Nephron (organoid): Measurements from ENCODE around the gene CACNA1C.

Experiments used
- H3K27ac Mint-ChIP-seq, 3 experiments: 2 replicates each; pipeline ENCODE4 v1.8.0; 2020; ENCODE audit warnings: mixed read lengths in 3 of 3, mild to moderate bottlenecking in 2 of 3, moderate library complexity in 1 of 3
- H3K27me3 Mint-ChIP-seq: 2 replicates; pipeline ENCODE4 v1.8.0; 2021; ENCODE audit warnings: low read depth, mild to moderate bottlenecking, moderate library complexity, mixed read lengths
- H3K36me3 Mint-ChIP-seq: 2 replicates; pipeline ENCODE4 v1.8.0; 2020; ENCODE audit warnings: low read depth, mixed read lengths
- H3K4me1 Mint-ChIP-seq: 2 replicates; pipeline ENCODE4 v1.8.0; 2020; ENCODE audit warnings: mixed read lengths
- H3K4me3 Mint-ChIP-seq, 3 experiments: 2 replicates each; pipeline ENCODE4 v1.8.0; 2020; ENCODE audit warnings: mild to moderate bottlenecking in 3 of 3, mixed read lengths in 3 of 3, moderate library complexity in 2 of 3
- H3K9me3 Mint-ChIP-seq: 2 replicates; pipeline ENCODE4 v1.8.0; 2020; ENCODE audit warnings: mixed read lengths
- CTCF ChIP-seq, 3 experiments: fragments of 200-600 bp; sonication (generic); IDR thresholded peaks; one replicate each; pipeline ENCODE4 v1.5.0; 2021; ENCODE audit warnings: antibody characterized with exemption in 3 of 3; ENCODE audit not compliant: unreplicated experiment in 3 of 3

Gene CACNA1C

GRCh38 chr12:2588345-2588744, 535.6 kb downstream of the CACNA1C start:
- peaks cover 17% of the 10 kb centered on the region for H3K9me3 Mint-ChIP-seq
- no peak overlapping the region for H3K4me3 Mint-ChIP-seq
- TF ChIP-seq CTCF (IDR thresholded peaks at IDR 0.05; ENCODE audit: unreplicated experiment in 3 of 3): no peak
- peaks cover 38% of the 10 kb centered on the region for H3K36me3 Mint-ChIP-seq
- H3K27ac Mint-ChIP-seq: no peak overlapping the region
- H3K4me1 Mint-ChIP-seq: peaks cover 10% of the 10 kb centered on the region
- H3K27me3 Mint-ChIP-seq: peaks cover 37% of the 10 kb centered on the region

GRCh38 chr12:2589381-2589780, 536.6 kb downstream of the CACNA1C start:
- Mint-ChIP-seq H3K4me1 (peaks cover 10% of the 10 kb centered on the region), H3K27ac (no peak overlapping the region), H3K36me3 (peaks cover 49% of the 10 kb centered on the region), H3K4me3 (no peak overlapping the region), H3K9me3 (peaks cover 26% of the 10 kb centered on the region), H3K27me3 (peaks cover 30% of the 10 kb centered on the region)
- TF ChIP-seq CTCF (IDR thresholded peaks at IDR 0.05; ENCODE audit: unreplicated experiment in 3 of 3): no peak

- H3K27me3 Mint-ChIP-seq: peaks cover 8% of the 10 kb centered on the region
- H3K9me3 Mint-ChIP-seq: peaks cover 32% of the 10 kb centered on the region
- H3K36me3 Mint-ChIP-seq: peaks cover 74% of the 10 kb centered on the region
- H3K4me3 Mint-ChIP-seq: no peak overlapping the region
- H3K27ac Mint-ChIP-seq: no peak overlapping the region
- TF ChIP-seq CTCF (IDR thresholded peaks at IDR 0.05; ENCODE audit: unreplicated experiment in 3 of 3): no peak
- H3K4me1 Mint-ChIP-seq: peaks cover 11% of the 10 kb centered on the region
These were observed 540.3 kb downstream of the CACNA1C start for GRCh38 chr12:2593045-2593444.

- Mint-ChIP-seq H3K27ac (no peak overlapping the region), H3K9me3 (peaks cover 29% of the 10 kb centered on the region), H3K36me3 (peaks cover 56% of the 10 kb centered on the region), H3K4me1 (peaks cover 11% of the 10 kb centered on the region), H3K4me3 (no peak overlapping the region), H3K27me3 (peaks cover 5% of the 10 kb centered on the region)
- TF ChIP-seq CTCF (IDR thresholded peaks at IDR 0.05; ENCODE audit: unreplicated experiment in 3 of 3): no peak
These were observed 543.7 kb downstream of the CACNA1C start for GRCh38 chr12:2596441-2596840.

- no peak overlapping the region for H3K4me3 Mint-ChIP-seq
- H3K4me1 Mint-ChIP-seq: no peaks in the 10 kb centered on the region
- H3K9me3 Mint-ChIP-seq: no peaks in the 10 kb centered on the region
- peaks cover 11% of the 10 kb centered on the region for H3K27me3 Mint-ChIP-seq
- peaks cover 16% of the 10 kb centered on the region for H3K36me3 Mint-ChIP-seq
- H3K27ac Mint-ChIP-seq: no peak overlapping the region
- no peak for TF ChIP-seq CTCF (IDR thresholded peaks at IDR 0.05; ENCODE audit: unreplicated experiment in 3 of 3)
These were observed 552.5 kb downstream of the CACNA1C start for GRCh38 chr12:2605301-2605700.

- Mint-ChIP-seq H3K4me3 (no peak overlapping the region), H3K27ac (no peak overlapping the region)
These were observed 553.6 kb downstream of the CACNA1C start for GRCh38 chr12:2606186-2606910.

More at GRCh38 chr12:2606186-2606910, 553.6 kb downstream of the CACNA1C start:
- Mint-ChIP-seq H3K4me1 (no peaks in the 10 kb centered on the region), H3K27me3 (peaks cover 15% of the 10 kb centered on the region), H3K9me3 (no peaks in the 10 kb centered on the region), H3K36me3 (peaks cover 22% of the 10 kb centered on the region)
- TF ChIP-seq CTCF (IDR thresholded peaks at IDR 0.05; ENCODE audit: unreplicated experiment in 3 of 3): no peak
